KMS-11 (cell line): ENCODE measurements around the gene NELL2.

Experiments used
- H2AFZ ChIP-seq: fragments of 200-600 bp; sonication (generic); 2 replicates; pipeline ENCODE4 v1.6.1; 2016; ENCODE audit warnings: antibody characterized with exemption, mixed run types, low read depth
- H3K27ac ChIP-seq: fragments of 200-600 bp; sonication (generic); 2 replicates; pipeline ENCODE4 v1.6.1; 2016; ENCODE audit warnings: mild to moderate bottlenecking, mixed run types
- H3K27me3 ChIP-seq: fragments of 200-600 bp; sonication (generic); 2 replicates; pipeline ENCODE4 v1.6.1; 2017; ENCODE audit warnings: mild to moderate bottlenecking, low read depth, mixed run types, moderate library complexity; ENCODE audit not compliant: insufficient read depth
- H3K36me3 ChIP-seq: fragments of 200-600 bp; sonication (generic); 2 replicates; pipeline ENCODE4 v1.6.1; 2017; ENCODE audit warnings: mild to moderate bottlenecking, mixed run types; ENCODE audit not compliant: insufficient read depth
- H3K4me1 ChIP-seq: fragments of 200-600 bp; sonication (generic); 2 replicates; pipeline ENCODE4 v1.6.1; 2016; ENCODE audit warnings: mild to moderate bottlenecking, low read depth, mixed run types; ENCODE audit not compliant: poor library complexity, severe bottlenecking
- H3K4me2 ChIP-seq: fragments of 200-600 bp; sonication (generic); 2 replicates; pipeline ENCODE4 v1.7.0; 2016; ENCODE audit warnings: mild to moderate bottlenecking, mixed run types
- H3K4me3 ChIP-seq: fragments of 200-600 bp; sonication (generic); IDR thresholded peaks from 2 replicates; pipeline ENCODE4 v1.6.1; 2017; ENCODE audit warnings: low read depth, low read length, mixed read lengths; ENCODE audit not compliant: insufficient read depth
- H3K79me2 ChIP-seq: fragments of 200-600 bp; sonication (generic); 2 replicates; pipeline ENCODE4 v1.6.1; 2016; ENCODE audit warnings: low read depth, mixed run types; ENCODE audit not compliant: insufficient read depth
- H3K9ac ChIP-seq: fragments of 200-600 bp; sonication (generic); 2 replicates; pipeline ENCODE4 v1.6.1; 2016; ENCODE audit warnings: mild to moderate bottlenecking, mixed run types
- H4K20me1 ChIP-seq: fragments of 200-600 bp; sonication (generic); 2 replicates; pipeline ENCODE4 v1.6.1; 2016; ENCODE audit warnings: mild to moderate bottlenecking, mixed run types; ENCODE audit not compliant: insufficient read depth
- CTCF ChIP-seq: fragments of 200-600 bp; sonication (generic); conservative IDR thresholded peaks from 2 replicates; pipeline ENCODE4 v1.6.1; 2017; ENCODE audit warnings: low read depth, mild to moderate bottlenecking, antibody characterized with exemption, low read length, moderate library complexity, mixed read lengths

The NELL2 gene

GRCh38 chr12:44476683-44477082 lies 399.4 kb downstream of the NELL2 start:
- Histone ChIP-seq H3K27me3 (no peaks in the 10 kb centered on the region), H3K27ac (no peak overlapping the region), H3K9ac (no peak overlapping the region), H4K20me1 (no peaks in the 10 kb centered on the region), H3K4me2 (no peak overlapping the region), H3K4me3 (no peak overlapping the region), H3K4me1 (no peaks in the 10 kb centered on the region), H3K79me2 (no peaks in the 10 kb centered on the region), H3K36me3 (no peaks in the 10 kb centered on the region), H2AFZ (no peak overlapping the region)
- no peak for TF ChIP-seq CTCF

- Histone ChIP-seq H3K4me1 (no peaks in the 10 kb centered on the region), H3K9ac (no peak overlapping the region), H4K20me1 (no peaks in the 10 kb centered on the region), H3K79me2 (no peaks in the 10 kb centered on the region), H3K4me2 (no peak overlapping the region), H2AFZ (no peak overlapping the region), H3K36me3 (no peaks in the 10 kb centered on the region; the same call in 1 of the 2 replicates), H3K27me3 (no peaks in the 10 kb centered on the region), H3K27ac (no peak overlapping the region), H3K4me3 (no peak overlapping the region)
- no peak for TF ChIP-seq CTCF
Observed at GRCh38 chr12:44465139-44465538, 411.0 kb downstream of the NELL2 start.

- Histone ChIP-seq H3K36me3 (no peaks in the 10 kb centered on the region; the same call in 1 of the 2 replicates), H3K9ac (no peak overlapping the region), H2AFZ (no peak overlapping the region), H3K27me3 (no peaks in the 10 kb centered on the region), H3K27ac (no peak overlapping the region), H3K79me2 (no peaks in the 10 kb centered on the region), H3K4me3 (no peak overlapping the region), H4K20me1 (no peaks in the 10 kb centered on the region), H3K4me2 (no peak overlapping the region), H3K4me1 (no peaks in the 10 kb centered on the region)
- TF ChIP-seq CTCF = no peak
Observed at GRCh38 chr12:44464180-44464579, 411.9 kb downstream of the NELL2 start.

GRCh38 chr12:44462729-44463128 lies 413.4 kb downstream of the NELL2 start:
- H3K9ac ChIP-seq = no peak overlapping the region
- H2AFZ ChIP-seq = no peak overlapping the region
- no peak overlapping the region for H3K27ac ChIP-seq
- H3K36me3 ChIP-seq = no peaks in the 10 kb centered on the region; the same call in 1 of the 2 replicates
- no peak for TF ChIP-seq CTCF
- no peaks in the 10 kb centered on the region for H4K20me1 ChIP-seq
- no peaks in the 10 kb centered on the region for H3K79me2 ChIP-seq
- H3K4me3 ChIP-seq = no peak overlapping the region
- H3K27me3 ChIP-seq = no peaks in the 10 kb centered on the region
- H3K4me1 ChIP-seq = no peaks in the 10 kb centered on the region
- H3K4me2 ChIP-seq = no peak overlapping the region
